GM18502 (cell line): ENCODE results near the gene SUN3.
"Not testable (repeated sequence)": the region's sequence is repeated elsewhere in the genome, so short reads cannot be mapped to it uniquely, and the experiment has no call there.

Experiments
- ATAC-seq: cut with Tn5 transposase; IDR thresholded peaks from one replicate; pipeline ENCODE4 v1.9.1; 2021; ENCODE audit warnings: mild to moderate bottlenecking; ENCODE audit not compliant: unreplicated experiment, poor library complexity

The SUN3 gene

GRCh38 chr7:48035301-48035966, 6.5 kb upstream of the SUN3 start, which contains the start of gene C7orf57:
TSS of gene C7orf57 (plus strand) at chr7:48035543. CDS start at chr7:48036309, 766 bp downstream.
- peak; percentile 100 for ATAC-seq

DNA sequence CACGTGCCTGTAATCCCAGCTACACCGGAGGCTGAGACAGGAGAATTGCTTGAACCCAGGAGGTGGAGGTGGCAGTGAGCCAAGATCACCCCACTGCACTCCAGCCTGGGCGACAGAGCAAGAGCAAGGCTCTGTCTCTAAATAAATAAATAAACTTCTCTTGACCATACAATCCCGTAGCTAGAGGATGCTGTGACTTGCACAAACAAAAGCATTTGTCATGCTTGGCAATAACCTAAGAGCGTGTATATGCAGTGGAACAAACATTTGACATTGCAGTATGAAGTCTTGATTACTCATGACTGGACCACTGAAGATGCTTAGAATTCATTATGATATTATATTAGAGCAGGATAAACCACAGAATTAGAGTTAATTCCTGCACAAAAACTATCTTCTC, 5.0 kb upstream of the SUN3 start:
- no peak for ATAC-seq

- ATAC-seq, result no peak
Measured at GRCh38 chr7:48031111-48031510, 2.2 kb upstream of the SUN3 start.

- ATAC-seq, result no peak
Measured at GRCh38 chr7:48025624-48026023, 3.3 kb downstream of the SUN3 start.

- ATAC-seq, result no peak
Measured at GRCh38 chr7:48017674-48018073, 11.2 kb downstream of the SUN3 start.

- no peak for ATAC-seq
Measured at GRCh38 chr7:48016641-48017040, 12.3 kb downstream of the SUN3 start.

DNA sequence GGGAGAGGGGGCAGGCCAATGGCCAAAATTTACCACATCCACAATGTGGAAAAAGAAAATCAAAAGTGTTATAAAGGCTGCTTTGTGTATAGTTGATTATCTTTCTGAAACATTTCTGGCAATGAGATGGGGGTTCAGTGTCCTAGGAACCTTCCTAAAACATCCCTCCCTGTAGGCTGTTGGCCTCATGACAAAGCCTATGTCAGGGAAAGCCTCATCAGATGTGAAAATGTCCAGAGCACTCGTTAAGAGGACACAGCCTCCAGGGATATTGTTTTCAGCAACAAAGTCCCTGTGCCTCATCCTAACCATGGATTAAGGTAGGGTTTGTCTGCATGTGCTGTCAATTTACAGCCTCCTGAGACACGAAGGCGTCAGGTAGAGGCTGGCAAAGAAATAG, 17.0 kb downstream of the SUN3 start:
- no peak for ATAC-seq

- no peak for ATAC-seq
Measured at GRCh38 chr7:48011323-48011722, 17.6 kb downstream of the SUN3 start.

DNA sequence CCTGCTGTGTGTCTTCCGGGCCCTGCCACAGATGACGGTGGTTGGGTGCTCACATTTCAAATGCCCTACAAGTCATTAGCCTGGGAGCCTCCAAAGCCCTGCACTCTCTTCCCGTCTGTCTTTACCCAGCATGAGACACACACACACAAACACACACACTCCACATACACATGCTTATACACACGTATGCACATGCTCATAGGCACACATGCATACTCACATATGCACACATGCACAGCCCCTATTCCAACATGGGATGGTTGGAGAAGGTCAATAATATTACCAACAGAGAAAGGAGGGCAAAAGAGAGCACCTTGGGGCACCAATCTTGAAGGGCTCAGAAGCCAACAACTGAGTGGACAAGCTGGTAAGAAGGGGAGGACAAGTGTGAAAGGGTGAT, 19.0 kb downstream of the SUN3 start:
- no peak for ATAC-seq

DNA sequence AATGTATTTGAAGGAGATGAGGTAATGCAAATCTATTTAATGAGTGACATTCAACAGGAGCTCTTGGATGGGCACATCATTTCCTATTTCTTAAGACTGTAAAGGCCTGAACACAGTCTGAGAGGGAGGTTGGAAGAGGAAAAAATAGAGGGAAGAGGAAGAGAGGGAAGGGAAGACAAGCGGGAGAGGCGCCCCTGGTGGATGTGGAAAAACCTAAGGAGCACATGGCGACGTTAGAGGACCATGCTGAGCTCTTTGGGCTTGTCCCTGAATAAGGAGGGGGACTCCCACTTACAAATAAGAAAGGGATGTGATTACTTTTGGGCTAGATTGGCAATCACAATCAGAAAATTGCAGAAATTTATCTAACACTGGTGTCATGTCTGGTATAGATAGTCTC, 19.6 kb downstream of the SUN3 start:
- no peak for ATAC-seq

- ATAC-seq, result no peak
Measured at GRCh38 chr7:48006866-48007265, 22.0 kb downstream of the SUN3 start.

GRCh38 chr7:48004638-48005037, 24.3 kb downstream of the SUN3 start:
- no peak for ATAC-seq

DNA sequence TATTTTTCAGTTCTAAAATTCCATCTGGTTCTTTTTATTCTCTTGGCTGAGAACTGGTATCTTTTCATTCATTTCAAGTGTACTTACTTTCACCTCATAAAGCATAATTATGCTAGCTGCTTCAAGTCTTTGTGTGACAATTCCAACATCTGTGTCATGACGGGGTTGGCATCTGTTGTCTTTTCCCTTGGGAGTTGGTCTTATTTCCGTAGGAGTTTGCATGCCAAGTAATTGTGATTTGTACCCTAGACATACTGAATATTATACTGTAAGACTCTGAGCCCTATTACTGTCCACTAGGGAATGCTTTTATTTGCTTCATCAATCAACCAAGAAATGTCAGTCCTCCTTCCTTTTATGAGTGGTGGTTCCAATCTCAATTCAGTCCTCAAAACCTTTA, 24.9 kb downstream of the SUN3 start:
- no peak for ATAC-seq

DNA sequence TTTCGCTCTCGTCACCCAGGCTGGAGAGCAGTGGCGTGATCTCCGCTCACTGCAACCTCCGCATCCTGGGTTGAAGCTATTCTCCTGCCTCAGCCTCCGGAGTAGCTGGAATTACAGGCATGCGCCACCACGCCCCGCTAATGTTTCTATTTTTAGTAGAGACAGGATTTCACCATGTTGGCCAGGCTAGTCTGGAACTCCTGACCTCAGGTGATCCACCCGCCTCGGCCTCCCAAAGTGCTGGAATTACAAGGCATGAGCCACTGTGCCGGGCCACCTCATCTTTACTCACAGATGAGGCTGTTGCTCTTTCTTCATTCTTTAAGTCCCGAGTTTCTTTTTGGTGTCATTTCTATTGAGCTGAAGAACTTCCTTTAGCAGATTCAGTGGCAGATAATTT, 28.7 kb downstream of the SUN3 start:
- not testable (repeated sequence) for ATAC-seq

GRCh38 chr7:47999413-47999812, 29.5 kb downstream of the SUN3 start:
- no peak for ATAC-seq

GRCh38 chr7:47992446-47992845, 36.5 kb downstream of the SUN3 start:
- no peak for ATAC-seq

DNA sequence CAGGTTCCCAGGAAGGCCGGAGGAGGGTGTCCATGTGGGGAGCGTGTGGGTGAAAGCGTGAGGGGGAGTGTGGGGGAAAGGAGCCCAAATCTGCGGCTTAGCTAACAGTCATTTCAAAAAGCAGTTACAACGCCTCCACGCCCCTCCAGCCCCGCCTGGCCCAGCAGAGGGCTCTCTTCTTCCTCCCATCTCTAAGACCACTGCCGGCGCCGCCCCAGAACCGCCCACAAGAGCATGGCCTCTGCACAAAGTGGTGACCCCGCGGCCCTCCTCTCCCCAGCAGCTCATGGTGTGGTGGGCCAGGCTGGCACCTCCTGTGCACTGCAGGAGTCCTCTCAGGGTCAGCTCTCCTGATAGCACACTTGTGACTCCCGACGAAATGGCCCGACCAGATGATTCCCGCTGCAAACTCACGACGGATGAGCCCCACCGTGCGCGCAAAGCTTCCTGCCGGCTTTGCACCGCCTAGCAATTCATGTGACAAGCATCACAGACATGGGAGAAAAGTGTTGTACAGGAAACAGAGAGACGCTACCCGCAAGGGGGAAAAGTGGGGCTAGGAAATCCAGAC, 37.1 kb downstream of the SUN3 start:
- peak; percentile 99 for ATAC-seq

DNA sequence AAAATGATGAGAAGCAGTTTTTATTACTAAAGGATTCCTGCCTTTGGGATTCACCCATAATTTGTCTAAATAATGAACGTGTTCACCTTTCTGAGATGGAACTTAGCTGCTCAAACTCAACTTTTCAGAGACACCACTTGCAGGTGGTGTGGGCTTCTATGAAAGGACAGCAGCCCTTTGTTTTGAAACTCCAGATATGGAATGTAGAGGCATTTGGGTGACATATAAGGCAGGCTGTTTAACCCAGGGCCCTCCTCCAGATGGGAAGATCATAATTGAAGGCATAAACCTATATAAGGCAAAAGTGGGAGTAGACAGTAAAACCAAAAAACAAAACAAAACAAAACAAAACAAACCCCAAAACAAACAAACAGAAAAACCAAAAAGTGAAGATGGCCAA, 37.6 kb downstream of the SUN3 start:
- no peak for ATAC-seq

DNA sequence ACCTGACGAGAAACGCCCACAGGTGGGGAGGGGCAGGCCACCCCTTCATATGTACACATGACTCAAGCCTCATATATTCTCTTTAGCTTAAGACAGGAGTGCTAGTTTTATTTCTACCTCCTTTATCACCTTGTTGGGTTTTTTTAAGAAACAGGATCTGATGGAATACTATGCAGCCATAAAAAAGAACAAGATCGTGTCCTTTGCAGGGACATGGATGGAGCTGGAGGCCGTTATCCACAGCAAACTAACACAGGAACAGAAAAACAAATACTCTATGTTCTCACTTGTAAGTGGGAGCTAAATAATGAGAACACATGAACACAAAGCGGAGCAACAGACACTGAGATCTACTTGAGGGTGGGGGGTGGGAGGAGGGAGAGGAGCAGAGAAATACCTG, 38.3 kb downstream of the SUN3 start:
- ATAC-seq, result no peak

DNA sequence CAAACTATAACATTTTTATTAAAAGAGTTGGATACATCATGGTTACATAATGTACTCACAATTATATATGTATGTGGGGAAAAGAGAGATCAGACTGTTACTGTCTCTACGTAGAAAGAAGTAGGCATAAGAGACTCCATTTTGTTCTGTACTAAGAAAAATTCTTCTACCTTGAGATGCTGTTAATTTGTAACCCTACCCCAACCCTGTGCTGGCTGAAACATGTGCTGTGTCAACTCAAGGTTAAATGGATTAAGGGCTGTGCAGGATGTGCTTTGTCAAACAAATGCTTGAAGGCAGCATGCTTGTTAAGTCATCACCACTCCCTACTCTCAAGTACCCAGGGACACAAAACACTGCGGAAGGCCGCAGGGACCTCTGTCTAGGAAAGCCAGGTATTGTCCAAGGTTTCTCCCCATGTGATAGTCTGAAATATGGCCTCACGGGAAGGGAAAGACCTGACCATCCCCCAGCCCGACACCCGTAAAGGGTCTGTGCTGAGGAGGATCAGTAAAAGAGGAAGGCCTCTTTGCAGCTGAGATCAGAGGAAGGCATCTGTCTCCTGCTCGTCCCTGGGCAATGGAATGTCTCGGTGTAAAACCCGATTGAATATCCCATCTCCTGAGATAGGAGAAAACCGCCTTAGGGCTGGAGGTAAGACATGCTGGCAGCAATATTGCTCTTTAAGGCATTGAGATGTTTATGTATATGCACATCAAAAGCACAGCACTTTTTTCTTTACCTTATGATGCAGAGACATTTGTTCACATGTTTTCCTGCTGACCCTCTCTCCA, 39.1 kb downstream of the SUN3 start:
- ATAC-seq, result not testable (repeated sequence)
